ENCODE measurements around the gene DEPDC1B. TPM values are rescaled to one million over a fixed set of nuclear protein-coding genes. Genes with fewer than 3 reads are reported as not detected.

DEPDC1B gene
- total RNA-seq, 4 donors from 2014 or later, result 1.9 to 10.3 (median 5.3) TPM

GRCh38 chr5:60549841-60550240 is 150.1 kb downstream of the DEPDC1B start:
- H3K4me3 ChIP-seq, result no peak overlapping the region
- no peaks in the 10 kb centered on the region for H3K27me3 ChIP-seq
- DNase-seq, result no peak
- TF ChIP-seq CTCF (IDR thresholded peaks at IDR 0.05) (no peak), POLR2A (IDR thresholded peaks at IDR 0.05) (no peak)
- H3K9me3 ChIP-seq, result no peaks in the 10 kb centered on the region
- H3K36me3 ChIP-seq, result no peaks in the 10 kb centered on the region
- H3K4me1 ChIP-seq, result peaks cover 0 to 13% (median 0%) of the 10 kb centered on the region in 3 donors
- no peak overlapping the region for H3K27ac ChIP-seq
- intact Hi-C loops (cut with DNase I), result no loop called here
- 49 to 65% methylated on average over 3 of the region's 3 CpGs for whole genome bisulfite sequencing, 2 donors

Other genes starting within 250 kb of the DEPDC1B start
- gene ELOVL7, start 144.1 kb upstream of the DEPDC1B start, total RNA-seq, result 1 to 10 TPM; 4.0 to 9.8 (median 8.1) TPM
- 10 to 100 TPM in 3 of 4 donors, 1 to 10 TPM in 1; 4.9 to 17.1 (median 12.0) TPM for gene ERCC8, start 244.9 kb upstream of the DEPDC1B start, total RNA-seq
- 10 to 100 TPM; 28.0 to 38.2 (median 31.2) TPM for gene NDUFAF2, start 245.0 kb upstream of the DEPDC1B start, total RNA-seq

Measured in esophagus squamous epithelium (tissue), 5 donors.